ENCODE measurements around the gene HYOU1. TPM values are rescaled to one million over a fixed set of nuclear protein-coding genes. Genes with fewer than 3 reads are reported as not detected.
A peak's percentile ranks its signal among the peaks of the same experiment; 100 is the strongest.

The HYOU1 gene
- total and polyA plus RNA-seq, 2 of the 8 experiments (the other 6 are each of a cell fraction or from before 2014, with no cell fraction given) = 239 to 295 TPM

DNA sequence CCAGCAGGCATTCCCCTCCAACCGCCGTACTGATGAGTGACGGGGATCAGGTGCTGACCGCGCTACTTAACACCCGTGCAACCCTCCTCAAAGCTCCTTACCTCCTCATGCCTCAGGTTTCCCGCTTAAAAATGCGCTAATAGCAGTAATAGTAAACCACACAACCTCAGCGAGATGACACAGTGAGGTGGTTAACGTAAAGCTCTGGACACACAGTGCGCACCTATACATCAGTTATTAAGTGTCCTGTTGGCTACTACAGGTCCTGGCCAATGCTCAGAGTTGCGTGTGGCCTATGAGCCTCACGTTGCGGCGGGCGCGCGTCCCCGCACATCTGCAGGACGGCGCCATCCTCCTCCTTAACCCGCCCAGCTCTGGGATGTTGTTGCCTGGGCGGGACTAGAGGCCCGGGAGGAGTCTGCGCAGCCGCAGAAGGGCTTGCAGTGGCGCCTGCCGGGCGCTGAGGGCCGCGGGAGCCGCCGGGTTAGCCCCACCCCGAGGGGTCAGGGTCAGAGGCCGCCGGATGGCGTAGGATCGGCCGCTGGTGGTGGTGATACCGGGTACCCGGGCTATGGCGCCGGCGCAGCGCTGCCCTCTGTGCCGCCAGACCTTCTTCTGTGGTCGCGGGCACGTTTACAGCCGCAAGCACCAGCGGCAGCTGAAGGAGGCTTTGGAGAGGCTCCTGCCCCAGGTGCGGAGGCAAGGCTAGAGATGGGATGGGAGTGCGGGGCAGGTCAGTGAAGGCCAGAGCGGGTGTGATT lies 59.2 kb downstream of the HYOU1 start, which contains the start of gene CENATAC (continued):
- TF ChIP-seq, protein P1, sequence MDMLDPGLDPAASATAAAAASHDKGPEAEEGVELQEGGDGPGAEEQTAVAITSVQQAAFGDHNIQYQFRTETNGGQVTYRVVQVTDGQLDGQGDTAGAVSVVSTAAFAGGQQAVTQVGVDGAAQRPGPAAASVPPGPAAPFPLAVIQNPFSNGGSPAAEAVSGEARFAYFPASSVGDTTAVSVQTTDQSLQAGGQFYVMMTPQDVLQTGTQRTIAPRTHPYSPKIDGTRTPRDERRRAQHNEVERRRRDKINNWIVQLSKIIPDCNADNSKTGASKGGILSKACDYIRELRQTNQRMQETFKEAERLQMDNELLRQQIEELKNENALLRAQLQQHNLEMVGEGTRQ (IDR thresholded peaks at IDR 0.05; ENCODE audit: low read length) = no peak
- TF ChIP-seq BACH1 (IDR thresholded peaks at IDR 0.05; ENCODE audit: low read length) = no peak
- no peak for TF ChIP-seq EGR1 (IDR thresholded peaks at IDR 0.05; ENCODE audit: borderline replicate concordance, low read depth, low read length)
- no peak for TF ChIP-seq TAF7 (optimal IDR thresholded peaks at IDR 0.05; ENCODE audit: borderline replicate concordance, low read depth, low read length)
- no peak for TF ChIP-seq JUND (IDR thresholded peaks at IDR 0.05; ENCODE audit: low read length)
- no peak for TF ChIP-seq RAD21 (IDR thresholded peaks at IDR 0.05 in 1 of 2, conservative IDR thresholded peaks at IDR 0.05 in 1 of 2; ENCODE audit: low read depth in 2 of 2, low read length in 2 of 2)
- no peak for TF ChIP-seq KDM5A (IDR thresholded peaks at IDR 0.05; ENCODE audit: low read length)
- no peak for TF ChIP-seq SP2 (IDR thresholded peaks at IDR 0.05; ENCODE audit: low read length)
- TF ChIP-seq SRF (IDR thresholded peaks at IDR 0.05; ENCODE audit: low read depth, low read length) = no peak
- TF ChIP-seq CREB1 (IDR thresholded peaks at IDR 0.05) = peak; percentile 42; the same call in 1 of the 2 replicates
- no peak for TF ChIP-seq HDAC6 (IDR thresholded peaks at IDR 0.05; ENCODE audit: low read depth, low read length)
- peak in 1 of 2 experiments; percentile 24; a peak in 1 of 4 replicates for TF ChIP-seq HDAC2 (IDR thresholded peaks at IDR 0.05; ENCODE audit: borderline replicate concordance in 1 of 2, low read depth in 2 of 2, low read length in 2 of 2)
- TF ChIP-seq CTCF (IDR thresholded peaks at IDR 0.05; ENCODE audit: control extremely low read depth in 1 of 3, insufficient read depth in 1 of 3, low read depth in 1 of 3, low read length in 3 of 3) = no peak
- TF ChIP-seq ASH2L (IDR thresholded peaks at IDR 0.05; ENCODE audit: low read length) = peak; percentile 75
- no peak for TF ChIP-seq SUZ12 (IDR thresholded peaks at IDR 0.05; ENCODE audit: low read length)
- TF ChIP-seq NANOG (IDR thresholded peaks at IDR 0.05; ENCODE audit: insufficient read depth, low read depth, low read length, poor library complexity, severe bottlenecking) = no peak
- no peak for TF ChIP-seq RXRA (IDR thresholded peaks at IDR 0.05; ENCODE audit: insufficient read depth, low read depth, low read length)
- TF ChIP-seq RBBP5 (IDR thresholded peaks at IDR 0.05; ENCODE audit: borderline replicate concordance, low read depth, low read length) = peak; percentile 52; the same call in 1 of the 2 replicates
- TF ChIP-seq CBX5 (IDR thresholded peaks at IDR 0.05; ENCODE audit: low read depth, low read length) = no peak
- no peak for TF ChIP-seq POU5F1 (IDR thresholded peaks at IDR 0.05; ENCODE audit: low read depth, low read length)
- TF ChIP-seq TCF12 (IDR thresholded peaks at IDR 0.05; ENCODE audit: low read depth, low read length) = no peak

Data from H1 (cell line).